ENCODE data around the gene CCKAR.

DNA sequence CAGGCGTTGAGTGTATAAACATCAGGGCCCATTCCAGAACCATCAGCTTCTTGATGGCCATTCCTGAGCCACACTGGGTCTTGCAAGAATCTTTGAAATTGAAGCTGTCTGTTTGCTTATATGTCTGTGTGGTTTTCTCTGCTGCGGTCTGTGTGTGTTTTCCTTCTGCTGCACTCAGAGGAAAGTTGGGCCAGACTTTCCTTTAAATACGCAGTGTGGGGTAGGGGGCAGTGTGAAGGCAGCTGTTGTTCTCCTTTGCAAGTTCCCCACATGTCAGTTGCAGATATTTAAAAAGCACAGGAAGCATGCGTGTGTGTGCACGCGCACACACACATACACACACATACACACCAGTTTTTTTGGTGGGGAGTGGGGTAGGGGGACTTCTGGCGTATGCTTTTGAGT is 32.1 kb downstream of the CCKAR start:
- no peak for TF ChIP-seq POLR2AphosphoS5 (IDR thresholded peaks at IDR 0.05; ENCODE audit: low read depth)
- peak in 1 of 2 experiments; percentile 33; a peak in 2 of 4 replicates for TF ChIP-seq CTCF (conservative IDR thresholded peaks at IDR 0.05; ENCODE audit: low read depth in 2 of 2)
- TF ChIP-seq JUNB (IDR thresholded peaks at IDR 0.05; ENCODE audit: unreplicated experiment): no peak
- TF ChIP-seq EZH2phosphoT487 (IDR thresholded peaks at IDR 0.05; ENCODE audit: unreplicated experiment): no peak
- no peak for TF ChIP-seq STAT1 (IDR thresholded peaks at IDR 0.05; ENCODE audit: unreplicated experiment)
- no peak for TF ChIP-seq EZH2 (IDR thresholded peaks at IDR 0.05; ENCODE audit: low read depth, unreplicated experiment)
- no peak for TF ChIP-seq NANOG (IDR thresholded peaks at IDR 0.05; ENCODE audit: borderline replicate concordance)
- TF ChIP-seq, protein P1, sequence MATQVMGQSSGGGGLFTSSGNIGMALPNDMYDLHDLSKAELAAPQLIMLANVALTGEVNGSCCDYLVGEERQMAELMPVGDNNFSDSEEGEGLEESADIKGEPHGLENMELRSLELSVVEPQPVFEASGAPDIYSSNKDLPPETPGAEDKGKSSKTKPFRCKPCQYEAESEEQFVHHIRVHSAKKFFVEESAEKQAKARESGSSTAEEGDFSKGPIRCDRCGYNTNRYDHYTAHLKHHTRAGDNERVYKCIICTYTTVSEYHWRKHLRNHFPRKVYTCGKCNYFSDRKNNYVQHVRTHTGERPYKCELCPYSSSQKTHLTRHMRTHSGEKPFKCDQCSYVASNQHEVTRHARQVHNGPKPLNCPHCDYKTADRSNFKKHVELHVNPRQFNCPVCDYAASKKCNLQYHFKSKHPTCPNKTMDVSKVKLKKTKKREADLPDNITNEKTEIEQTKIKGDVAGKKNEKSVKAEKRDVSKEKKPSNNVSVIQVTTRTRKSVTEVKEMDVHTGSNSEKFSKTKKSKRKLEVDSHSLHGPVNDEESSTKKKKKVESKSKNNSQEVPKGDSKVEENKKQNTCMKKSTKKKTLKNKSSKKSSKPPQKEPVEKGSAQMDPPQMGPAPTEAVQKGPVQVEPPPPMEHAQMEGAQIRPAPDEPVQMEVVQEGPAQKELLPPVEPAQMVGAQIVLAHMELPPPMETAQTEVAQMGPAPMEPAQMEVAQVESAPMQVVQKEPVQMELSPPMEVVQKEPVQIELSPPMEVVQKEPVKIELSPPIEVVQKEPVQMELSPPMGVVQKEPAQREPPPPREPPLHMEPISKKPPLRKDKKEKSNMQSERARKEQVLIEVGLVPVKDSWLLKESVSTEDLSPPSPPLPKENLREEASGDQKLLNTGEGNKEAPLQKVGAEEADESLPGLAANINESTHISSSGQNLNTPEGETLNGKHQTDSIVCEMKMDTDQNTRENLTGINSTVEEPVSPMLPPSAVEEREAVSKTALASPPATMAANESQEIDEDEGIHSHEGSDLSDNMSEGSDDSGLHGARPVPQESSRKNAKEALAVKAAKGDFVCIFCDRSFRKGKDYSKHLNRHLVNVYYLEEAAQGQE (IDR thresholded peaks at IDR 0.05; ENCODE audit: unreplicated experiment): no peak
- no peak for TF ChIP-seq CREB1 (CRISPR knock-in tag; IDR thresholded peaks at IDR 0.05; ENCODE audit: low read depth)
- TF ChIP-seq ZNF331 (CRISPR knock-in tag; IDR thresholded peaks at IDR 0.05; ENCODE audit: low read depth): no peak
- TF ChIP-seq ZNF114 (CRISPR knock-in tag; IDR thresholded peaks at IDR 0.05): no peak
- TF ChIP-seq, protein P2, sequence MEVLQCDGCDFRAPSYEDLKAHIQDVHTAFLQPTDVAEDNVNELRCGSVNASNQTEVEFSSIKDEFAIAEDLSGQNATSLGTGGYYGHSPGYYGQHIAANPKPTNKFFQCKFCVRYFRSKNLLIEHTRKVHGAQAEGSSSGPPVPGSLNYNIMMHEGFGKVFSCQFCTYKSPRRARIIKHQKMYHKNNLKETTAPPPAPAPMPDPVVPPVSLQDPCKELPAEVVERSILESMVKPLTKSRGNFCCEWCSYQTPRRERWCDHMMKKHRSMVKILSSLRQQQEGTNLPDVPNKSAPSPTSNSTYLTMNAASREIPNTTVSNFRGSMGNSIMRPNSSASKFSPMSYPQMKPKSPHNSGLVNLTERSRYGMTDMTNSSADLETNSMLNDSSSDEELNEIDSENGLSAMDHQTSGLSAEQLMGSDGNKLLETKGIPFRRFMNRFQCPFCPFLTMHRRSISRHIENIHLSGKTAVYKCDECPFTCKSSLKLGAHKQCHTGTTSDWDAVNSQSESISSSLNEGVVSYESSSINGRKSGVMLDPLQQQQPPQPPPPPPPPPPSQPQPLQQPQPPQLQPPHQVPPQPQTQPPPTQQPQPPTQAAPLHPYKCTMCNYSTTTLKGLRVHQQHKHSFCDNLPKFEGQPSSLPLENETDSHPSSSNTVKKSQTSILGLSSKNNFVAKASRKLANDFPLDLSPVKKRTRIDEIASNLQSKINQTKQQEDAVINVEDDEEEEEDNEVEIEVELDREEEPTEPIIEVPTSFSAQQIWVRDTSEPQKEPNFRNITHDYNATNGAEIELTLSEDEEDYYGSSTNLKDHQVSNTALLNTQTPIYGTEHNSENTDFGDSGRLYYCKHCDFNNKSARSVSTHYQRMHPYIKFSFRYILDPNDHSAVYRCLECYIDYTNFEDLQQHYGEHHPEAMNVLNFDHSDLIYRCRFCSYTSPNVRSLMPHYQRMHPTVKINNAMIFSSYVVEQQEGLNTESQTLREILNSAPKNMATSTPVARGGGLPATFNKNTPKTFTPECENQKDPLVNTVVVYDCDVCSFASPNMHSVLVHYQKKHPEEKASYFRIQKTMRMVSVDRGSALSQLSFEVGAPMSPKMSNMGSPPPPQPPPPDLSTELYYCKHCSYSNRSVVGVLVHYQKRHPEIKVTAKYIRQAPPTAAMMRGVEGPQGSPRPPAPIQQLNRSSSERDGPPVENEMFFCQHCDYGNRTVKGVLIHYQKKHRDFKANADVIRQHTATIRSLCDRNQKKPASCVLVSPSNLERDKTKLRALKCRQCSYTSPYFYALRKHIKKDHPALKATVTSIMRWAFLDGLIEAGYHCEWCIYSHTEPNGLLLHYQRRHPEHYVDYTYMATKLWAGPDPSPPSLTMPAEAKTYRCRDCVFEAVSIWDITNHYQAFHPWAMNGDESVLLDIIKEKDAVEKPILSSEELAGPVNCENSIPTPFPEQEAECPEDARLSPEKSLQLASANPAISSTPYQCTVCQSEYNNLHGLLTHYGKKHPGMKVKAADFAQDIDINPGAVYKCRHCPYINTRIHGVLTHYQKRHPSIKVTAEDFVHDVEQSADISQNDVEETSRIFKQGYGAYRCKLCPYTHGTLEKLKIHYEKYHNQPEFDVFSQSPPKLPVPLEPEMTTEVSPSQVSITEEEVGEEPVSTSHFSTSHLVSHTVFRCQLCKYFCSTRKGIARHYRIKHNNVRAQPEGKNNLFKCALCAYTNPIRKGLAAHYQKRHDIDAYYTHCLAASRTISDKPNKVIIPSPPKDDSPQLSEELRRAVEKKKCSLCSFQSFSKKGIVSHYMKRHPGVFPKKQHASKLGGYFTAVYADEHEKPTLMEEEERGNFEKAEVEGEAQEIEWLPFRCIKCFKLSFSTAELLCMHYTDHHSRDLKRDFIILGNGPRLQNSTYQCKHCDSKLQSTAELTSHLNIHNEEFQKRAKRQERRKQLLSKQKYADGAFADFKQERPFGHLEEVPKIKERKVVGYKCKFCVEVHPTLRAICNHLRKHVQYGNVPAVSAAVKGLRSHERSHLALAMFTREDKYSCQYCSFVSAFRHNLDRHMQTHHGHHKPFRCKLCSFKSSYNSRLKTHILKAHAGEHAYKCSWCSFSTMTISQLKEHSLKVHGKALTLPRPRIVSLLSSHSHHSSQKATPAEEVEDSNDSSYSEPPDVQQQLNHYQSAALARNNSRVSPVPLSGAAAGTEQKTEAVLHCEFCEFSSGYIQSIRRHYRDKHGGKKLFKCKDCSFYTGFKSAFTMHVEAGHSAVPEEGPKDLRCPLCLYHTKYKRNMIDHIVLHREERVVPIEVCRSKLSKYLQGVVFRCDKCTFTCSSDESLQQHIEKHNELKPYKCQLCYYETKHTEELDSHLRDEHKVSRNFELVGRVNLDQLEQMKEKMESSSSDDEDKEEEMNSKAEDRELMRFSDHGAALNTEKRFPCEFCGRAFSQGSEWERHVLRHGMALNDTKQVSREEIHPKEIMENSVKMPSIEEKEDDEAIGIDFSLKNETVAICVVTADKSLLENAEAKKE (CRISPR knock-in tag; IDR thresholded peaks at IDR 0.05): no peak
